B cell (primary cell): ENCODE data around the gene VWA8. TPM values are rescaled to one million over a fixed set of nuclear protein-coding genes. Genes with fewer than 3 reads are reported as not detected.

Experiments
- ATAC-seq: fragments of 200-7000 bp; cut with Tn5 transposase; one replicate; pipeline ENCODE4 v1.10.0; 2021; ENCODE audit warnings: low read depth, mild to moderate bottlenecking, moderate number of reproducible peaks, moderate library complexity
- CTCF ChIA-PET: fragments of 350-600 bp; sonication (Branson Sonifier 250); formaldehyde crosslinking; loops from one replicate; lab custom pipeline; 2021; ENCODE audit warnings: antibody characterized with exemption, inconsistent platforms; lab: Charles Lee
- POLR2A ChIA-PET: fragments of 350-600 bp; sonication (Branson Sonifier 250); formaldehyde crosslinking; loops from one replicate; lab custom pipeline; 2021; ENCODE audit warnings: antibody characterized with exemption; lab: Charles Lee
- DNase-seq: peaks from one replicate; pipeline ENCODE4 v3.0.0; 2013
- H2AFZ ChIP-seq: 2 replicates; pipeline ENCODE4 v1.6.1; 2012; ENCODE audit warnings: mild to moderate bottlenecking, low read depth, low read length; ENCODE audit not compliant: insufficient read depth, poor library complexity, severe bottlenecking
- H3K27ac ChIP-seq, 2 donors: 1 replicate in 1 of 2; 2 replicates in 1 of 2; pipeline ENCODE4 v1.5.1; 2012 to 2013; ENCODE audit warnings: low read length in 2 of 2, mild to moderate bottlenecking in 2 of 2, moderate library complexity in 1 of 2
- H3K27me3 ChIP-seq, 4 experiments: fragments of 200-600 bp in 1 of 4; sonication (generic) in 1 of 4; replicated peaks in 1 of 4; 1 replicate in 2 of 4; 2 replicates in 2 of 4; pipeline versions ENCODE4 v1.6.1 to v1.7.0; 2013 to 2016; ENCODE audit warnings: low read length in 3 of 4, mild to moderate bottlenecking in 2 of 4, mixed read lengths in 1 of 4, moderate library complexity in 1 of 4; ENCODE audit not compliant: insufficient read depth in 4 of 4, control insufficient read depth in 3 of 4; ENCODE audit errors: control extremely low read depth in 1 of 4
- H3K36me3 ChIP-seq, 2 experiments: replicated peaks in 1 of 2; 1 replicate in 1 of 2; 2 replicates in 1 of 2; pipeline versions ENCODE4 v1.6.1 to v1.7.1; 2013; ENCODE audit warnings: low read length in 1 of 2; ENCODE audit not compliant: insufficient read depth in 2 of 2, control insufficient read depth in 1 of 2; ENCODE audit errors: control extremely low read depth in 1 of 2, extremely low read depth in 1 of 2
- H3K4me1 ChIP-seq, 2 donors: fragments of 200-600 bp in 1 of 2; sonication (generic) in 1 of 2; 1 replicate in 1 of 2; 2 replicates in 1 of 2; pipeline versions ENCODE4 v1.5.1 to v1.6.1; 2013 to 2017; ENCODE audit warnings: low read length in 2 of 2; ENCODE audit not compliant: control insufficient read depth in 2 of 2, insufficient read depth in 2 of 2
- H3K4me2 ChIP-seq: replicated peaks from 2 replicates; pipeline ENCODE3; 2012; ENCODE audit warnings: mild to moderate bottlenecking, low read depth, low read length; ENCODE audit not compliant: poor library complexity, severe bottlenecking
- H3K4me3 ChIP-seq, 5 experiments: fragments of 200-600 bp in 1 of 5; sonication (generic) in 1 of 5; 1 replicate in 3 of 5; 2 replicates in 2 of 5; pipeline versions ENCODE4 v1.5.1 to v1.7.0; 2011 to 2016; ENCODE audit warnings: low read length in 4 of 5, mild to moderate bottlenecking in 4 of 5, low read depth in 2 of 5, control low read depth in 1 of 5, moderate library complexity in 1 of 5; ENCODE audit not compliant: insufficient read depth in 1 of 5; ENCODE audit errors: control extremely low read depth in 1 of 5, extremely low read depth in 1 of 5
- H3K79me2 ChIP-seq: fragments of 200-600 bp; sonication (generic); one replicate; pipeline ENCODE4 v1.6.0; 2016; ENCODE audit warnings: low read length; ENCODE audit not compliant: control insufficient read depth, insufficient read depth
- H3K9ac ChIP-seq: fragments of 200-600 bp; sonication (generic); 2 replicates; pipeline ENCODE4 v1.6.1; 2017; ENCODE audit warnings: mild to moderate bottlenecking, low read length, moderate library complexity
- H3K9me3 ChIP-seq, 3 donors: one replicate each; pipeline versions ENCODE4 v1.6.1 to v1.7.1; 2013; ENCODE audit warnings: low read length in 2 of 3; ENCODE audit not compliant: control insufficient read depth in 2 of 3, insufficient read depth in 1 of 3; ENCODE audit errors: control extremely low read depth in 1 of 3
- H4K20me1 ChIP-seq: 2 replicates; pipeline ENCODE4 v1.6.0; 2012; ENCODE audit warnings: mild to moderate bottlenecking, low read length; ENCODE audit not compliant: insufficient read depth, control insufficient read depth, poor library complexity, severe bottlenecking
- H3K27ac Mint-ChIP-seq: one replicate; pipeline ENCODE4 v1.8.0; 2021; ENCODE audit warnings: mixed read lengths
- H3K27me3 Mint-ChIP-seq: one replicate; pipeline ENCODE4 v1.8.0; 2021; ENCODE audit warnings: mixed read lengths
- H3K4me1 Mint-ChIP-seq: one replicate; pipeline ENCODE4 v1.8.0; 2021; ENCODE audit warnings: mixed read lengths
- H3K4me3 Mint-ChIP-seq: one replicate; pipeline ENCODE4 v1.8.0; 2021; ENCODE audit warnings: mixed read lengths
- H3K9me3 Mint-ChIP-seq: one replicate; pipeline ENCODE4 v1.8.0; 2022; ENCODE audit warnings: mixed read lengths; ENCODE audit not compliant: insufficient read depth
- CTCF ChIP-seq: fragments of 200-600 bp; IDR thresholded peaks from one replicate; pipeline ENCODE4 v1.8.0; 2022; ENCODE audit warnings: antibody characterized with exemption, mild to moderate bottlenecking
- EZH2 ChIP-seq: IDR thresholded peaks from 2 replicates; pipeline ENCODE4 v1.6.1; 2012; ENCODE audit warnings: borderline replicate concordance, low read depth, mild to moderate bottlenecking, moderate library complexity, low read length; ENCODE audit not compliant: insufficient read depth, poor library complexity, severe bottlenecking
- WGBS: methylation state at CpG from one replicate; pipeline ENCODE4 v1.1.5; 2013; ENCODE audit warnings: missing lambda C conversion rate; ENCODE audit not compliant: insufficient coverage; 5-methylcytosine and 5-hydroxymethylcytosine counted together
- intact Hi-C: fragments of 100-400 bp; cut with micrococcal nuclease; formaldehyde crosslinking; loops from one replicate; pipeline ENCODE4 v1.10.0; 2022
- polyA plus RNA-seq: library from polyadenylated mRNA; depleted of rRNA; stranded (reverse); fragments of >200 nt; gene quantifications from 2 replicates; pipeline ENCODE4 v1.2.3, GENCODE V29; 2012
- total RNA-seq, 2 donors: library from RNA; stranded (reverse); fragments of 120-200 nt in 1 of 2; gene quantifications; 1 replicate in 1 of 2; 2 replicates in 1 of 2; pipeline versions ENCODE4 v1.2.3 to v1.2.4, GENCODE V29; 2013 to 2022

The VWA8 gene
- total and polyA plus RNA-seq, 2 donors (not counting 1 experiment from before 2014, with no cell fraction given) = 6.0 to 19.7 TPM

GRCh38 chr13:41554626-41555386 is 406.1 kb downstream of the VWA8 start:
- Mint-ChIP-seq H3K27me3 (no peaks in the 10 kb centered on the region), H3K4me3 (no peak overlapping the region), H3K9me3 (no peaks in the 10 kb centered on the region), H3K27ac (peak overlapping the region; percentile 17), H3K4me1 (peaks cover 13% of the 10 kb centered on the region)
- H3K4me2 ChIP-seq = peak overlapping the region; percentile 20
- WGBS = 72% methylated on average over 8 of the region's 10 CpGs
- CTCF ChIA-PET = interaction anchor here (0.6 to 1.4 kb wide), 4 partner anchors 9 to 96 kb away, joined by 3 to 4 read pairs (median 4); no protein-coding TSS in a partner anchor
- H4K20me1 ChIP-seq = no peaks in the 10 kb centered on the region
- H3K27ac ChIP-seq = no peak overlapping the region
- DNase-seq (peak; percentile 41), ATAC-seq (peak; percentile 45)
- H3K9me3 ChIP-seq = no peaks in the 10 kb centered on the region
- intact Hi-C loops = no loop called here
- no peaks in the 10 kb centered on the region for H3K36me3 ChIP-seq
- POLR2A ChIA-PET = no interaction called here
- H3K27me3 ChIP-seq = no peaks in the 10 kb centered on the region
- H3K9ac ChIP-seq = no peak overlapping the region
- TF ChIP-seq CTCF = no peak
- no peak for TF ChIP-seq EZH2
- H2AFZ ChIP-seq = peak overlapping the region; percentile 10
- no peaks in the 10 kb centered on the region for H3K79me2 ChIP-seq
- no peak overlapping the region for H3K4me3 ChIP-seq
- H3K4me1 ChIP-seq = peaks cover 0 to 13% of the 10 kb centered on the region in 2 donors

GRCh38 chr13:41554180-41554579 is 406.7 kb downstream of the VWA8 start:
- Histone ChIP-seq H3K9me3 (no peaks in the 10 kb centered on the region), H3K9ac (no peak overlapping the region), H3K4me2 (no peak overlapping the region), H2AFZ (no peak overlapping the region), H3K36me3 (no peaks in the 10 kb centered on the region), H3K4me3 (no peak overlapping the region), H3K79me2 (no peaks in the 10 kb centered on the region), H4K20me1 (no peaks in the 10 kb centered on the region), H3K4me1 (peaks cover 0 to 13% of the 10 kb centered on the region in 2 donors), H3K27ac (no peak overlapping the region), H3K27me3 (no peaks in the 10 kb centered on the region)
- intact Hi-C loops = no loop called here
- ATAC-seq (no peak), DNase-seq (no peak)
- no peak for TF ChIP-seq CTCF
- no peak for TF ChIP-seq EZH2
- ChIA-PET CTCF (interaction anchor here (0.8 kb wide), 1 partner anchor 9 kb away, joined by 3 read pairs; no protein-coding TSS in a partner anchor), POLR2A (no interaction called here)
- 100% methylated on average over 2 of the region's 2 CpGs for WGBS
- Mint-ChIP-seq H3K9me3 (no peaks in the 10 kb centered on the region), H3K4me1 (peaks cover 13% of the 10 kb centered on the region), H3K4me3 (no peak overlapping the region), H3K27ac (peak overlapping the region; percentile 48), H3K27me3 (no peaks in the 10 kb centered on the region)
